GM15510 (cell line): Measurements from ENCODE around the gene KEL.

ENCODE experiments used
- POLR2A ChIP-seq: IDR thresholded peaks from 3 replicates; pipeline ENCODE4 v1.6.1; 2011; ENCODE audit warnings: borderline replicate concordance; ENCODE audit not compliant: insufficient read length; ENCODE audit errors: extremely low read depth

The KEL gene

DNA sequence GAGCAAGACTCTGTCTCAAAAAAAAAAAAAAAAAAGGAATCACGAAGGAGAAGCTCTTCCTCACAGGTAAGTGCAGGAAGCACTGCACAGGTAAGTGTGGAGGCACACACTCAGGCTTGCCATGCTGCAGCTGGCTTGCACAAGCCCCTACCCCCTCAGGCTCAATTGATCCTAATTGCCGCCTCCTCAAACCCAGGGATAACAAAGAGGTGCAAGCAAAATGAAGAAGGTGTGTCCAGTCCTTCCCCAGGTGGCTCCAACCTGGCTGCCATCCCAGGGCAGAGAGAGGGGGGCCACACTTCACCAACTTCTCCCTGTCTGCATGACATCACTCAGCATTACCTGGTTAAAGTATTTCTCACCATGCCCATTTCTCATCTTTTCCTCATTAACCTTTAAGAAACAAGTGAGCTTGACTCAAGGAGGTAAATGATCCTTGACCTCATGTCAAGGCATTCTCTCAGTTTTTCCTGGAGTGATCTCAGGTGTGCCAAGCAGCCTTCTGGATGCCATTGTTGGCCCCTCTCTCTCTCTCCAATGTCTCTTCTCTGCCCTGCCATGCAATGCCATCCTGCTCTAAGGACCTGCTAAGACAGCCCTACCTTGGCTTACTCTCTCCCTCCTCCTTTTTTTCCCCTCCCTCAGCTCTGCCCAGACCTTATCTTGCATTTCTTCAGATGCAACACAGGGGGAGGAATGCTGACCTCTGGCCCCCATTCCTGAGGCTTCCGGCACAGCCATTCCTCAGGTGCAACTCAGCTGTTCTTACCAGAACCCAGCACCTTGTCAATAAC is 63.6 kb downstream of the KEL start:
- TF ChIP-seq POLR2A = no peak

DNA sequence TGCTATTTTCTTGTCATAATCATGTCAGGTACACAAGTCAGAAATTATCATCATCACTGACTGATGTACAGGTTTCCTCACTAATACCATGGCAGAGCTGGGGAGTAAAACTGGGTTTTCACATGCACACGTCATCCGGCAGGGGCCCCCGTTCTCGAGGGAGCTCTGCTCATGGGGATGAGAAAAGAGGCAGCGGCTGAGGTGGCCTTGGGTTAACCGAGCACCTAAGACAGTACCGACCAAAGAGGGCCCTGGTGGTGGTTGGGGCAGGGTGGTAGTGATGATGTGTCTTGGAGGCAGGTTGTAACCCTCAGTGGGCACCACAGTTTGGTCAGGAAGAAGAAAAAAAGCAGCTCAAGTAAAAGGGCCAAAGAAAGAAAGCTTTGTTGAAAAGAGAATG is 64.5 kb downstream of the KEL start:
- TF ChIP-seq POLR2A = no peak

DNA sequence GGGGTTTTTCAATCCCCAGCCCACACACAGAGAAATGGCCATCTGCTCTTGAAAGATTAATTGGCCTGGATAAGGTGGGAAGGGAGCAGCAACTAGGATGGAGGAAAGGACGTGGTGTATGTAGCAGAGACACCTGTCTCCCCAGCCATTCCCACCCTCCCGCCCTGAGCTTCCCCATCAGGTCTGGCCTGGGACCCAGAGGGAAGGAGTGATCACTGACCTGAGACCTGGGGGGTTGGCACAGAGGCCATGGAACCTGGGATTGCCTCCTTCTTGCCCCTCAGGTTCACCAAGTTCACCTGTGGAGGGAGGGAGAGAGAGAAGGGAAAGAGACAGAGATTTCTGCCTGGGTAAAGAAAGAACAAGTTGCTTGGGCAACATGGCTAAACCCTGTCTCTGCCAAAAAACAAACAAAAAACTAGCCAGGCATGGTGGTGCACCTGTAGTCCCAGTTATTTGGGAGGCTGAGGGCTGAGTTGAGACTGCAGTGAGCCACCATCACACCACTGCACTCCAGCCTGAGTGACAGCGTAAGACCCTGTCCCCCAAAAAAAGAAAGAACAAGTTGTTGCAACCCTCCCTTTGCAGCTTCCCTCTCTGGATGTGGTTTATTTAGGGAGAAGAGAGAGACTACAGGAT is 65.3 kb downstream of the KEL start:
- TF ChIP-seq POLR2A = no peak

DNA sequence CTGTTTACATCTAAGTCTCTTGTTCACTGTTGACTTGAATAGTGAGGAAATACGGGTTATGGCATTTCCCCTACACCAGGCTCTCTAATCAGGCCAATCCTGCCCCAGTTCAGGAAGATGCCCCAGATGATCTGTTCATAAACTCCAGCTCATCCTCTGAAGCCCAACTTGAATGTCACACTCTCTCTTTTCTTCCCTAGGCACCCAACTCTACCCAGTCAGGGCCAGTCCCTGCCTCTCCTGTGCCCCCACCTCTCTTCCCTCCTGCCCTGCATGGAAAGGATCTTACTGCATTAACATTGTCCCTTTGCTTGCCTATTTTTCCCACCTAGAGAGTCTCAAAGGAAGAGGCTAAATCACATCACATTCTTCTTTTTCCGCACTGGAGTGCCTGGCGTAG is 66.0 kb downstream of the KEL start:
- TF ChIP-seq POLR2A = no peak

DNA sequence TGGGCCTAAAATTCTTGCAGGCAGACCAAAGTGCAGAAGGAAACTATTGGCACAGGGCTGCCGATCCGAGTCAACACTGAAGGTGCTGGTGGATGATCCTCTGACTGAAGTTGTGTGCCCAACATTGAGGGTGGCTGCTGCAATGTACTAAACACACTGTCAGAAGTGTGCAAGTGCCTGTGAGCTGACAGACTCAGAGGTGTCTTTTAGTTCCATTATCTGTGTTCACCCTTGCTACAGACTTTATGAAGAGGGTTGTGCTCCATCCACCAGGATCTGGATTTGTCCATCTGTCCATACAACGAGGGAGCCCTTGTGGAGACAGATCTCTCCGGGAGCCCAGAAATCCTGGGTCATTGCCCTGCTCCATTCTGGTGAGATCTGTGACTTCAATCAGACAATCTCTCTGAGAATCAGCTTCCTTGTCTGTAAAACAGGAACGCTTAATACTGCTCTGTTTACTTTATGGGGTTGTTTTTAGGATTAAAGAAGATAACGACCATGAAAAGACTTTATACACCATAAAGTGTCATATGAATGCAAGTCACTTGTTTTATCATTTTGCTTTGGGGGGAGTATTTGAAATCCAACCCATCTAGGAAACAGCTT is 67.1 kb downstream of the KEL start:
- TF ChIP-seq POLR2A = no peak

DNA sequence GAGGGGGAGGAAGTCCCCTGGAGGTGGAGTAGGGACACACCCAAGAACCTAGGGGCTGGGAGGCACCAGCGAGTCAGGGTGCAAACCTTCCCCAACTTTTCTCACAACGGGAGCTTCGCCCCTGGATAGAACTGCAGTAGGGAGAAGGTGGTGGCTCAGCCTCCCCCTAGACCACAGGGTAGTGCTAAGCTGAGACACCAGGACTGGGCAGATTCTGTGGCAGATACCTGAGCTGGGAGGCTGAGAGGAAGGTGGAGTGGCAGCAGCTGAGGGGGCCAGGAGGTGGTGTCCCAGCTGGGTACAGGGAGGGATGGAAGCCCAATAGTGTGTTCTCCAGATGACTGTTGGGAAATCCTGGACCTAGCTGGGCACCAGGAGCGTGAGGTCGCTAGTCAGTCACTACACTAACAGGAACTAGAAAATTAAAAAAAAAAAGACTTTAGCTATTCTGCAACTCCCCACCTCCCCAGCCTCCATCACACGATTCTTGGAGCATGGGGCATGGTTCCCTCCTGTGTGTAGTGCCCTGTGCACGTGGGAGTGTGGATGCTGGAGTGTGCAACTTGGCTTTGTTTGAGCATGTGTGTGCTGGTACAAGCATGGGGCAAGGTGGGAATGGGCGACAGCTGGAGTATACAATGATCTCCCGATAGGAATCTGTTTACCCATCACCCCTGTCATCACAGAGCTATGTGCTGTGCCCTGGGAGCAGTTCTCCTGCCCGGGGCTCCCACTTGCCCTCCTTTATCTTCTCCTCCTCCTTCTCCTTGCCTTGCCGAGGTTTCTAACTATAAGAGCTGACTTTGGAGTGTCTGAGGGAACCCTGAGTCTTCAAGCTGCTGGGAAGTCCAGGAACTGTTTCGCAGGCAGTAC is 67.8 kb downstream of the KEL start:
- no peak for TF ChIP-seq POLR2A

DNA sequence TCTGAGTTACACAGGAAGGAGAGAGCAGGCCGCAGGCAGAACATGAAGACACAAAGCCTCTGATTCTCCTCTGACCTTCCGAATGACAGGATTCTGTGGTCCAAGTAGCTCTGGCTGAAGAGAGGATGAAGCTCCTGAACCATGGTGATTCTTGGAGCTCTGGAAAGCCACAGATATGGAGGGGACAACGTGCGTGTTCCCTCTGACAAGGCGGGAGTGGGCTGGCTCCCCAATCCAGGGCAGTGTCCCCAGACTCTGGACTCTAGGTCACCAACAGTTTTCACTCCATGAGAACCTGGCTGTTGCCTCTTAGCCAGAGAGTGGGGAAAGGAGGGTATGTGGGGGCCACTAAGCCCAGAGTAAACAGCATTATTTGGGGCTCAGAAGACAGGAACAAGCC is 69.2 kb downstream of the KEL start:
- TF ChIP-seq POLR2A = no peak

DNA sequence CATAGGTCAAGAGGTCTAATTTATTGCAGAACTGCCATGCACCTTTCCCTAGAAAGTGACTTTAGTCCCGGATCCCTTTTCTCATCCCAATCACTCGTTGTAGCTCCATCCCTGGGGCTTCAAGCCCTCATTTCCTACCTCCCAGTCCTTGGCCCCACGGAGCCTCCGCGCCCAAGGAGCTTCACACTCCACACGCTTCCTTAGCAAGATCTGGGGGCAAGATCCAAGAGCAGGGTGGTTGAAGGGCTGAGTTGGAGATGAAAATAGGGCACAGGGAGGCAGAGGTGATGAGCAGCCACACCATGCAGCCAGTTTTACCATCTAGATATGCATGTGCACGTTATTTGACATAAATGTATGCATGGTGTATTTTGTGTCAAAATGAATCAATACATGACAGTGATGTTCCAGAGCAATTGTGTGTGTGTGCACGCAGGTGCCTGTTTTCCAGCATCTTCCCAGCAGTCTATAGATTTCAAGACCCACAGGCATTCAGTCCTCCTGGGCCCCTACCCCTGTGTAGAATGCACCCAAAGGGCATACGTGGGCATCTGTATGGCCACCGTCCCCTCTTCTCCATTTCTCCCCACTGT is 70.6 kb downstream of the KEL start:
- no peak for TF ChIP-seq POLR2A
